ENCODE data around the gene MARCHF11. TPM values are rescaled to one million over a fixed set of nuclear protein-coding genes. Genes with fewer than 3 reads are reported as not detected.

Gene MARCHF11
- total and polyA plus RNA-seq, 2 experiments from 2014 or later, result 0.17 to 1.5 TPM

DNA sequence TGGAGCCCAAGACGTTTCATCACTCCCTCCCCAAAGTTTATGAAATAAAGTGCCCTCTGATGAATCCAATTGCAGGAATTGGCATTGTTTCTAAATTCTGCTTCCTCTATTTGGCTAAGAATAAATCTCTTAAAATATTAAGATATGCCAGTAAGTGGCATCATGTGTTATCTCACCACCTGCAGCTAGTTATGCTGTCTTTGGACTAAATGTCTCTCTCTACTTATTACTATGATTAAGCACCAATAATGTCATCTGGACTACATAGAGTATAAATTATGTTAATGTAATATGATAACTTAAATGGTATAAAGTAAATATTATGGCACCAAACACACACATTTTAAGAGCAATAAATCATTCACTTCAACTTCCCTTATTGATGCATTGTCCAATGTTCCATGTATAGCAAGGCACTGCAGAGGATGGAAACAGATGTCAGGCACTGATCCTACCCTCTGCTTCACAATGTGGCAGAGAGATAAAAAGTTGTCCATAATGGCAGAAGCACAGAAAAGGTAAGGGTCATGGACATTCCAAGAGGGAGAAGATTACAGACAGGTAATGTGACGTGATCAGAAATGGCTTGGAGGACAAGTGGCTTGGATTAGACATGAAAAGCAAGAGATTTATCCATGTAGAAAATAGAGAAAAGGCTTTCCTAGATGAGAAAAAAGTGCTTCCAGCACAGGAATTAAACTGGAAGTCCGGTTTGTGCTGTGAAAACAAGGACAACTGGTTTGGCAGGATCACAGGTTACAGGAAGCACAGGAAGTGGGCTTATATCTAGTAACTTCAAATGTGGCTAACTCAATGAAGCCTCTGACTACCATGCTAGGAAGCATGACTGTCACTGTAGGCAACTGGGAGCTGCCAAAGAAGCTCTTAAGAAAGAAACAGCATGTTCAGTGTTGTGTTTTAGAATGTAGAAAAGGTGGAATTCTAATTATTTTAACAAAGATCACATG lies 26.7 kb downstream of the MARCHF11 start:
- Histone ChIP-seq H3K27ac (ENCODE audit: low read depth) (no peak overlapping the region), H3K36me3 (ENCODE audit: insufficient read depth) (no peaks in the 10 kb centered on the region), H3K27me3 (ENCODE audit: insufficient read depth) (no peaks in the 10 kb centered on the region), H3K79me2 (replicated peaks; ENCODE audit: insufficient read depth) (no peaks in the 10 kb centered on the region), H2AFZ (no peak overlapping the region), H3F3A (replicated peaks; ENCODE audit: low read depth) (no peaks in the 10 kb centered on the region), H3K4me3 (no peak overlapping the region), H3K4me2 (no peak overlapping the region), H3K9me2 (ENCODE audit: insufficient read depth) (no peaks in the 10 kb centered on the region), H3K4me1 (ENCODE audit: insufficient read depth) (no peaks in the 10 kb centered on the region), H4K20me1 (replicated peaks; ENCODE audit: insufficient read depth) (no peaks in the 10 kb centered on the region)
- H3K9me3 Mint-ChIP-seq, result peaks cover 7% of the 10 kb centered on the region
- no peaks in the 10 kb centered on the region for H3K36me3 Mint-ChIP-seq (ENCODE audit: low read depth)
- ATAC-seq (no peak), DNase-seq (ENCODE audit: low spot score) (peak; percentile 8)
- no peaks in the 10 kb centered on the region for H3K4me1 Mint-ChIP-seq
- H3K27ac Mint-ChIP-seq, result no peak overlapping the region
- no peaks in the 10 kb centered on the region for H3K27me3 Mint-ChIP-seq (ENCODE audit: insufficient read depth, low read depth, poor library complexity)
- TF ChIP-seq ZNF331 (CRISPR knock-in tag; IDR thresholded peaks at IDR 0.05; ENCODE audit: low read depth) (no peak), CREB1 (CRISPR knock-in tag; IDR thresholded peaks at IDR 0.05; ENCODE audit: low read depth) (no peak)
- H3K4me3 Mint-ChIP-seq, result no peak overlapping the region

- Mint-ChIP-seq H3K4me3 (no peak overlapping the region), H3K4me1 (peaks cover 3% of the 10 kb centered on the region; the same call in 1 of the 3 replicates), H3K27me3 (ENCODE audit: insufficient read depth, low read depth, poor library complexity) (no peaks in the 10 kb centered on the region), H3K36me3 (ENCODE audit: low read depth) (no peaks in the 10 kb centered on the region), H3K27ac (no peak overlapping the region), H3K9me3 (peaks cover 7% of the 10 kb centered on the region)
- H2AFZ ChIP-seq, result no peak overlapping the region
- no peak overlapping the region for H3K4me3 ChIP-seq
- no peak overlapping the region for H3K27ac ChIP-seq (ENCODE audit: low read depth)
- H3K4me2 ChIP-seq, result no peak overlapping the region
- H3K27me3 ChIP-seq (ENCODE audit: insufficient read depth), result no peaks in the 10 kb centered on the region
- ATAC-seq, result no peak
- no peaks in the 10 kb centered on the region; the same call in 1 of the 2 replicates for H3K36me3 ChIP-seq (ENCODE audit: insufficient read depth)
- no peaks in the 10 kb centered on the region for H4K20me1 ChIP-seq (replicated peaks; ENCODE audit: insufficient read depth)
- no peaks in the 10 kb centered on the region for H3K4me1 ChIP-seq (ENCODE audit: insufficient read depth)
- no peaks in the 10 kb centered on the region for H3K79me2 ChIP-seq (replicated peaks; ENCODE audit: insufficient read depth)
- DNase-seq (ENCODE audit: low spot score), result no peak
- H3F3A ChIP-seq (replicated peaks; ENCODE audit: low read depth), result no peaks in the 10 kb centered on the region
- no peaks in the 10 kb centered on the region for H3K9me2 ChIP-seq (ENCODE audit: insufficient read depth)
- TF ChIP-seq STAT1 (IDR thresholded peaks at IDR 0.05; ENCODE audit: unreplicated experiment) (no peak), CTCF (conservative IDR thresholded peaks at IDR 0.05; ENCODE audit: low read depth in 2 of 2) (no peak), JUNB (IDR thresholded peaks at IDR 0.05; ENCODE audit: unreplicated experiment) (no peak), POLR2AphosphoS5 (IDR thresholded peaks at IDR 0.05; ENCODE audit: low read depth) (no peak), CREB1 (CRISPR knock-in tag; IDR thresholded peaks at IDR 0.05; ENCODE audit: low read depth) (no peak), ZNF114 (CRISPR knock-in tag; IDR thresholded peaks at IDR 0.05) (no peak), EZH2phosphoT487 (IDR thresholded peaks at IDR 0.05; ENCODE audit: unreplicated experiment) (no peak), REST (IDR thresholded peaks at IDR 0.05; ENCODE audit: unreplicated experiment) (no peak), EZH2 (IDR thresholded peaks at IDR 0.05; ENCODE audit: low read depth, unreplicated experiment) (no peak), ZNF331 (CRISPR knock-in tag; IDR thresholded peaks at IDR 0.05; ENCODE audit: low read depth) (no peak), NANOG (IDR thresholded peaks at IDR 0.05; ENCODE audit: borderline replicate concordance) (no peak)
- TF ChIP-seq, protein P1, sequence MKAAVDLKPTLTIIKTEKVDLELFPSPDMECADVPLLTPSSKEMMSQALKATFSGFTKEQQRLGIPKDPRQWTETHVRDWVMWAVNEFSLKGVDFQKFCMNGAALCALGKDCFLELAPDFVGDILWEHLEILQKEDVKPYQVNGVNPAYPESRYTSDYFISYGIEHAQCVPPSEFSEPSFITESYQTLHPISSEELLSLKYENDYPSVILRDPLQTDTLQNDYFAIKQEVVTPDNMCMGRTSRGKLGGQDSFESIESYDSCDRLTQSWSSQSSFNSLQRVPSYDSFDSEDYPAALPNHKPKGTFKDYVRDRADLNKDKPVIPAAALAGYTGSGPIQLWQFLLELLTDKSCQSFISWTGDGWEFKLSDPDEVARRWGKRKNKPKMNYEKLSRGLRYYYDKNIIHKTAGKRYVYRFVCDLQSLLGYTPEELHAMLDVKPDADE (IDR thresholded peaks at IDR 0.05), result no peak
These were observed 30.0 kb downstream of the MARCHF11 start for GRCh38 chr5:16149621-16150020.

Data from GM23338 (cell line).